HG03354 (cell line): ENCODE measurements around the gene CSTF1.
A peak's percentile ranks its signal among the peaks of the same experiment; 100 is the strongest.

Source experiments
- ATAC-seq: cut with Tn5 transposase; IDR thresholded peaks from one replicate; pipeline ENCODE4 v1.9.1; 2021; ENCODE audit warnings: mild to moderate bottlenecking; ENCODE audit not compliant: unreplicated experiment, poor library complexity, severe bottlenecking

CSTF1 gene

GRCh38 chr20:56423886-56424285 is 31.4 kb downstream of the CSTF1 start:
- ATAC-seq = no peak

GRCh38 chr20:56424931-56425330 is 32.5 kb downstream of the CSTF1 start:
- ATAC-seq = no peak

- ATAC-seq = no peak
Observed at GRCh38 chr20:56426026-56426425, 33.6 kb downstream of the CSTF1 start.

GRCh38 chr20:56426926-56427325 is 34.5 kb downstream of the CSTF1 start:
- no peak for ATAC-seq

GRCh38 chr20:56427797-56428196 is 35.4 kb downstream of the CSTF1 start:
- no peak for ATAC-seq

GRCh38 chr20:56428410-56428809 is 36.0 kb downstream of the CSTF1 start:
- ATAC-seq = no peak

- no peak for ATAC-seq
Observed at GRCh38 chr20:56428881-56429280, 36.4 kb downstream of the CSTF1 start.

- ATAC-seq = no peak
Observed at GRCh38 chr20:56429502-56429901, 37.1 kb downstream of the CSTF1 start.

GRCh38 chr20:56429941-56430340 is 37.5 kb downstream of the CSTF1 start:
- ATAC-seq = no peak

- no peak for ATAC-seq
Observed at GRCh38 chr20:56430461-56430860, 38.0 kb downstream of the CSTF1 start.

GRCh38 chr20:56430957-56431356 is 38.5 kb downstream of the CSTF1 start:
- ATAC-seq = no peak

- ATAC-seq = no peak
Observed at GRCh38 chr20:56431471-56431870, 39.0 kb downstream of the CSTF1 start.

GRCh38 chr20:56433221-56433879 is 40.9 kb downstream of the CSTF1 start:
- ATAC-seq = no peak

GRCh38 chr20:56433880-56434255 is 41.4 kb downstream of the CSTF1 start:
- no peak for ATAC-seq

GRCh38 chr20:56437196-56437960 is 44.9 kb downstream of the CSTF1 start:
- ATAC-seq = no peak

GRCh38 chr20:56438284-56438683 is 45.8 kb downstream of the CSTF1 start:
- no peak for ATAC-seq

GRCh38 chr20:56439771-56440291 is 47.4 kb downstream of the CSTF1 start:
- no peak for ATAC-seq

- peak; percentile 65 for ATAC-seq
Observed at GRCh38 chr20:56440346-56441007, 48.0 kb downstream of the CSTF1 start.

- ATAC-seq = no peak
Observed at GRCh38 chr20:56442389-56443365, 50.2 kb downstream of the CSTF1 start.
